Measurements from ENCODE around the gene GNB1.
"Not testable (repeated sequence)": the region's sequence is repeated elsewhere in the genome, so short reads cannot be mapped to it uniquely, and the experiment has no call there.

Gene GNB1

GRCh38 chr1:1858382-1859086 lies 32.4 kb downstream of the GNB1 start:
- no peak for DNase-seq (ENCODE audit: low read depth)

- no peak for DNase-seq (ENCODE audit: low read depth)
Observed at GRCh38 chr1:1857096-1857703, 33.7 kb downstream of the GNB1 start.

- DNase-seq (ENCODE audit: low read depth) = not testable (repeated sequence)
Observed at GRCh38 chr1:1856161-1856560, 34.7 kb downstream of the GNB1 start.

- no peak for DNase-seq (ENCODE audit: low read depth)
Observed at GRCh38 chr1:1853593-1854257, 37.2 kb downstream of the GNB1 start.

- no peak for DNase-seq (ENCODE audit: low read depth)
Observed at GRCh38 chr1:1852619-1853414, 38.1 kb downstream of the GNB1 start.

- no peak for DNase-seq (ENCODE audit: low read depth)
Observed at GRCh38 chr1:1847890-1848289, 43.0 kb downstream of the GNB1 start.

GRCh38 chr1:1847061-1847850 lies 43.6 kb downstream of the GNB1 start:
- no peak for DNase-seq (ENCODE audit: low read depth)

- no peak for DNase-seq (ENCODE audit: low read depth)
Observed at GRCh38 chr1:1846386-1846918, 44.4 kb downstream of the GNB1 start.

- DNase-seq (ENCODE audit: low read depth) = no peak
Observed at GRCh38 chr1:1842360-1843146, 48.3 kb downstream of the GNB1 start.

- no peak for DNase-seq (ENCODE audit: low read depth)
Observed at GRCh38 chr1:1841575-1841995, 49.3 kb downstream of the GNB1 start.

GRCh38 chr1:1839311-1839965 lies 51.4 kb downstream of the GNB1 start:
- no peak for DNase-seq (ENCODE audit: low read depth)

GRCh38 chr1:1836119-1836518 lies 54.8 kb downstream of the GNB1 start:
- DNase-seq (ENCODE audit: low read depth) = no peak

- DNase-seq (ENCODE audit: low read depth) = no peak
Observed at GRCh38 chr1:1835546-1835945, 55.3 kb downstream of the GNB1 start.

GRCh38 chr1:1833916-1834325 lies 57.0 kb downstream of the GNB1 start:
- no peak for DNase-seq (ENCODE audit: low read depth)

- DNase-seq (ENCODE audit: low read depth) = no peak
Observed at GRCh38 chr1:1833456-1833855, 57.4 kb downstream of the GNB1 start.

GRCh38 chr1:1832820-1833219 lies 58.1 kb downstream of the GNB1 start:
- no peak for DNase-seq (ENCODE audit: low read depth)

GRCh38 chr1:1832166-1832565 lies 58.7 kb downstream of the GNB1 start:
- DNase-seq (ENCODE audit: low read depth) = no peak

- no peak for DNase-seq (ENCODE audit: low read depth)
Observed at GRCh38 chr1:1827089-1827848, 63.6 kb downstream of the GNB1 start.

- DNase-seq (ENCODE audit: low read depth) = no peak
Observed at GRCh38 chr1:1826356-1827088, 64.4 kb downstream of the GNB1 start.

Measured in HS-27A (cell line).